GM06990 (cell line): ENCODE results near the gene CPNE2.
"Not testable (repeated sequence)": the region's sequence is repeated elsewhere in the genome, so short reads cannot be mapped to it uniquely, and the experiment has no call there.

Source experiments
- DNase-seq: peaks from one replicate; pipeline ENCODE4 v3.0.0-alpha.2; 2011; ENCODE audit not compliant: insufficient read length; ENCODE audit errors: extremely low read depth
- H3K27me3 ChIP-seq: replicated peaks from 2 replicates; pipeline ENCODE4 v1.6.0; 2011; ENCODE audit warnings: low read length; ENCODE audit not compliant: control insufficient read depth, insufficient read depth
- H3K36me3 ChIP-seq: 2 replicates; pipeline ENCODE4 v1.5.1; 2011; ENCODE audit warnings: low read length; ENCODE audit not compliant: control insufficient read depth, insufficient read depth
- H3K4me3 ChIP-seq: replicated peaks from 2 replicates; pipeline ENCODE4 v1.5.1; 2011; ENCODE audit warnings: low read depth, mild to moderate bottlenecking, control low read depth, low read length
- TF ChIP-seq, protein P1 (sequence below): IDR thresholded peaks from 2 replicates; pipeline ENCODE4 v1.5.1; 2011; ENCODE audit warnings: low read length, control low read depth, mild to moderate bottlenecking, inconsistent platforms; ENCODE audit not compliant: insufficient read depth, poor library complexity, severe bottlenecking

CPNE2 gene

GRCh38 chr16:57105184-57105583 is 12.8 kb downstream of the CPNE2 start:
- DNase-seq = no peak
- Histone ChIP-seq H3K36me3 (no peaks in the 10 kb centered on the region), H3K4me3 (no peak overlapping the region), H3K27me3 (no peaks in the 10 kb centered on the region)
- TF ChIP-seq, protein P1, sequence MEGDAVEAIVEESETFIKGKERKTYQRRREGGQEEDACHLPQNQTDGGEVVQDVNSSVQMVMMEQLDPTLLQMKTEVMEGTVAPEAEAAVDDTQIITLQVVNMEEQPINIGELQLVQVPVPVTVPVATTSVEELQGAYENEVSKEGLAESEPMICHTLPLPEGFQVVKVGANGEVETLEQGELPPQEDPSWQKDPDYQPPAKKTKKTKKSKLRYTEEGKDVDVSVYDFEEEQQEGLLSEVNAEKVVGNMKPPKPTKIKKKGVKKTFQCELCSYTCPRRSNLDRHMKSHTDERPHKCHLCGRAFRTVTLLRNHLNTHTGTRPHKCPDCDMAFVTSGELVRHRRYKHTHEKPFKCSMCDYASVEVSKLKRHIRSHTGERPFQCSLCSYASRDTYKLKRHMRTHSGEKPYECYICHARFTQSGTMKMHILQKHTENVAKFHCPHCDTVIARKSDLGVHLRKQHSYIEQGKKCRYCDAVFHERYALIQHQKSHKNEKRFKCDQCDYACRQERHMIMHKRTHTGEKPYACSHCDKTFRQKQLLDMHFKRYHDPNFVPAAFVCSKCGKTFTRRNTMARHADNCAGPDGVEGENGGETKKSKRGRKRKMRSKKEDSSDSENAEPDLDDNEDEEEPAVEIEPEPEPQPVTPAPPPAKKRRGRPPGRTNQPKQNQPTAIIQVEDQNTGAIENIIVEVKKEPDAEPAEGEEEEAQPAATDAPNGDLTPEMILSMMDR = no peak

GRCh38 chr16:57106767-57107166 is 14.4 kb downstream of the CPNE2 start:
- Histone ChIP-seq H3K4me3 (no peak overlapping the region), H3K27me3 (no peaks in the 10 kb centered on the region), H3K36me3 (no peaks in the 10 kb centered on the region)
- no peak for DNase-seq
- TF ChIP-seq, protein P1 = no peak

DNA sequence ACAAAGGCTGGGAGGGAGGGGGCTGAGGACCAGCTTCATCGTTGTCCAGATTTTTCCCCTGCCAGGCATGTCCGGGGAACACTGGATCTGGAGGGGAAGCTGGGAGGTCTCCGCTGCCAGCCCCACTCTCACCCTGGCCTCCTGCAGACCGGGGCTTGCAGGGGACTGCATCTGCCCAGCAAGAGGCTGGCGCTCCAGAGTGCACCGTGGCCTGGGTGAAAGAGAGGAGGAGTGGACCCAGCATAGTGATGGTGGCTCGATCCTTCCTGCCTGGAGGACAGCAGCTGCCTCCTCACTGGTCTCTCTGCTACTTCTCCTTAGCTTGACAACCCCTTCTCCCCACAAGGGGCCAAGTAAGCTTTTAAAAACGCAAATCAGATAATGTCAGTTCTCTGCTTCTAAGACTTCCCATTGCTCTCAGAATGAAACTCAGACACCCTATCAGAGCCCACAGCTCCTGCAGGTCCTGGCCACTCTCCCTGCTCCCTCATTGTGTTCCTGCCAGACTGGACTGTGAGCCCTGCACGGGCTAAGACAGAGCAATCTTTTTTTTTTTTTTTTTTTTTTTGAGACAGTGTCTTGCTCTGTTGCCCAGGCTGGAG is 15.0 kb downstream of the CPNE2 start:
- H3K36me3 ChIP-seq = no peaks in the 10 kb centered on the region
- H3K4me3 ChIP-seq = no peak overlapping the region
- TF ChIP-seq, protein P1 = no peak
- no peak for DNase-seq
- H3K27me3 ChIP-seq = no peaks in the 10 kb centered on the region

- DNase-seq = no peak
- Histone ChIP-seq H3K4me3 (no peak overlapping the region), H3K36me3 (no peaks in the 10 kb centered on the region), H3K27me3 (no peaks in the 10 kb centered on the region)
- TF ChIP-seq, protein P1 = no peak
These were observed 16.0 kb downstream of the CPNE2 start for GRCh38 chr16:57108432-57108831.

DNA sequence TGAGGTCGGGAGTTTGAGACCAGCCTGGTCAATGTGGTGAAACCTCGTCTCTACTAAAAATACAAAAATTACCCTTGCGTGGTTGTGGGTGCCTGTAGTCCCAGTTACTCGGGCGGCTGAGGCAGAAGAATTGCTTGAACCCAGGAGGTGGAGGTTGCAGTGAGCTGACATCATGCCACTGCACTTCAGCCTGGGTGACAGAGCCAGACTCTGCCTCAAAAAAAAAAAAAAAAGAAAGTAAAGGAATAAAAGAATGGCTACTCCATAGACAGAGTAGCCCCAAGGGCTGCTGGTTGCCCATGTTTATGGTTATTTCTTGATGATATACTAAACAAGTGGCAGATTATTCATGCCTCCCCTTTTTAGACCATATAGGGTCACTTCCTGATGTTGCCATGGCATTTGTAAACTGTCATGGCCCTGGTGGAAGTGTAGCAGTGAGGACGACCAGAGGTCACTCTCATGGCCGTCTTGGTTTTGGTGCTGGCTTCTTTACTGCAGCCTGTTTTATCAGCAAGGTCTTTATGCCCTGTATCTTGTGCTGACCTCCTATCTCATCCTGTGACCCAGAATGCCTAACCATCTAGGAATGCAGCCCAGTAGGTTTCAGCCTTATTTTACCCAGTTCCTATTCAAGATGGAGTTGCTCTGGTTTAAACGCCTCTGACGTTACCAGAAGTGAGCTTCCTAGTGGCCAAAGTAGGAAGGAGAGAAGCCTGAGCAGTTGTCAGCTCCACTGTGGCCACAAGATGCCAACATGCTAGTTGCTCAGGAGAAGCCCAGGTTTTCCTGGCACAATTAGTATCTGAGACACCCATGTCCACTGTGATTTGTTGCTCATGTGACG is 17.1 kb downstream of the CPNE2 start:
- DNase-seq, H3K27me3 ChIP-seq, H3K36me3 ChIP-seq, H3K4me3 ChIP-seq: not testable (repeated sequence)

DNA sequence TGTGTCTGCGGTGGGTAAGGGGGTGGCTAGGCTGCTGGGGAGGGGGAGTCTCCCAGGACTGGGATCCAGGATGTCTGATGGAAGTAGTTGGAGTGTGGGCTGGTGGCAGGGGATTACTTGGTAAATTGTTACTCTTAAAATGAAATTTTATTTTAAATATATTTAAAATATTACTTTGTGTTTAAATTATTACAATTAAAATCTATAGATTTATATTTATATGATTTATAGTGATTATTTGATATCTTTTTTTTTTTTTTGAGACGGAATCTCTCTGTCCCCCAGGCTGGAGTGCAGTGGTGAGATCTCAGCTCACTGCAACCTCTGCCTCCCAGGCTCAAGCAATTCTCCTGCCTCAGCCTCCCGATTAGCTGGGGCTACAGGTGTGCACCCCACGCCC is 18.6 kb downstream of the CPNE2 start:
- no peak for DNase-seq
- TF ChIP-seq, protein P1 = no peak
- Histone ChIP-seq H3K4me3 (no peak overlapping the region), H3K36me3 (no peaks in the 10 kb centered on the region), H3K27me3 (no peaks in the 10 kb centered on the region)
